H1 (cell line): ENCODE results near the gene PRRG4.

ENCODE experiments used
- ASH2L ChIP-seq: fragments of 200-600, 300-600 bp; sonication (generic); IDR thresholded peaks from one replicate; pipeline ENCODE4 v1.7.1; 2017; ENCODE audit warnings: low read length
- EP300 ChIP-seq, 2 experiments: IDR thresholded peaks; 1 replicate in 1 of 2; 2 replicates in 1 of 2; pipeline ENCODE4 v1.6.1; 2011 to 2012; ENCODE audit warnings: low read depth in 2 of 2, low read length in 2 of 2, mild to moderate bottlenecking in 2 of 2, borderline replicate concordance in 1 of 2, inconsistent platforms in 1 of 2, moderate library complexity in 1 of 2
- EZH2 ChIP-seq: fragments of 200-600 bp; sonication (generic); IDR thresholded peaks from 2 replicates; pipeline ENCODE4 v1.7.1; 2012; ENCODE audit warnings: low read depth, mild to moderate bottlenecking, moderate library complexity, low read length, inconsistent platforms; ENCODE audit not compliant: severe bottlenecking
- FOSL1 ChIP-seq: IDR thresholded peaks from 2 replicates; pipeline ENCODE4 v1.6.1; 2011; ENCODE audit warnings: mild to moderate bottlenecking, low read depth, low read length, moderate library complexity; ENCODE audit not compliant: insufficient read depth
- JUN ChIP-seq: IDR thresholded peaks from 2 replicates; pipeline ENCODE4 v1.6.1; 2011; ENCODE audit warnings: low read depth, mild to moderate bottlenecking, improper control_type of control experiment, low read length
- PHF8 ChIP-seq: fragments of 200-600 bp; sonication (generic); conservative IDR thresholded peaks from 2 replicates; pipeline ENCODE4 v1.7.1; 2012; ENCODE audit warnings: low read depth, mild to moderate bottlenecking, inconsistent platforms, low read length, moderate library complexity
- POLR2A ChIP-seq, 2 experiments: IDR thresholded peaks; 1 replicate in 1 of 2; 2 replicates in 1 of 2; pipeline ENCODE4 v1.6.1; 2011; ENCODE audit warnings: low read depth in 2 of 2, low read length in 2 of 2, mild to moderate bottlenecking in 2 of 2; ENCODE audit errors: control extremely low read depth in 1 of 2
- POLR2AphosphoS5 ChIP-seq: IDR thresholded peaks from 2 replicates; pipeline ENCODE4 v1.6.1; 2011; ENCODE audit warnings: low read depth, low read length
- RAD21 ChIP-seq, 2 experiments: IDR thresholded peaks in 1 of 2; conservative IDR thresholded peaks in 1 of 2; 2 replicates each; pipeline ENCODE4 v1.6.1; 2011; ENCODE audit warnings: low read depth in 2 of 2, low read length in 2 of 2, improper control_type of control experiment in 1 of 2, inconsistent platforms in 1 of 2, mild to moderate bottlenecking in 1 of 2, moderate library complexity in 1 of 2
- SIN3A ChIP-seq, 2 experiments: IDR thresholded peaks in 1 of 2; conservative IDR thresholded peaks in 1 of 2; 2 replicates each; pipeline ENCODE4 v1.6.1; 2011 to 2012; ENCODE audit warnings: low read length in 2 of 2, improper control_type of control experiment in 1 of 2, low read depth in 1 of 2, mild to moderate bottlenecking in 1 of 2
- ZNF274 ChIP-seq: IDR thresholded peaks from 2 replicates; pipeline ENCODE4 v1.7.0; 2012; ENCODE audit warnings: low read length, borderline replicate concordance; ENCODE audit errors: extremely low read depth
- TF ChIP-seq, protein P1 (sequence below), 3 experiments: IDR thresholded peaks; 1 replicate in 2 of 3; 2 replicates in 1 of 3; pipeline versions ENCODE4 v1.5.1 to v1.6.1; 2011; ENCODE audit warnings: low read length in 3 of 3, mild to moderate bottlenecking in 3 of 3, inconsistent platforms in 2 of 3, low read depth in 1 of 3, moderate library complexity in 1 of 3; ENCODE audit not compliant: insufficient read depth in 1 of 3; ENCODE audit errors: control extremely low read depth in 1 of 3

DNA sequence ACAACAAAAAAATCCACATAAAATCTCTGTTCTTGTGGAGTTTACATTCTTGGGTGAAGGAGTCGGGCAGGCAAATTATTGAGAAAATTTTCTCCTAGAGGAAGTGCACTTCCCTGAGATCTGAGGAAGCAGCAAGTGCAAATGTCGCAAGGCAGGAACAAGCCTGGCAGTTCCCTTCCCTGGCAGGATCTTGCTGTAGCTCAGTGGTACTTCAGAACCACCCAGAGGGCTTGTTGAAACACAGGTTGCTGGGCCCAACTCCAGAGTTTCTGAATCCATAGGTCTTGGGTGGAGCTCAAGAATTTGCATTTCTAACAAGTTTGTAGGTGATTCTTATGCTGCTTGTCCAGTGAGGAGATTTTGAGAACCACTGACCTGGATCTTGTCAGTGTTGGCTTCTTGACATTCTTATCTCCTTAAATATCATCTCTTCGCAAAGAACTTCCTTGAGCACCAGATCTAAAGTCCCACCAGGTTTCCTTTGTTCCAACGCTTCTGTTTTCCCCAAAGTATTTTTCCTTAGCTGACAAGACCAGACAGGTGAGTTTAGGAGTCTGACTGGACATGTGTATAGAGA, 72.5 kb downstream of the PRRG4 start:
- TF ChIP-seq ZNF274 (no peak), EZH2 (no peak), POLR2A (IDR thresholded peaks at IDR 0.05; ENCODE audit: control extremely low read depth in 1 of 2, low read depth in 2 of 2, low read length in 2 of 2) (peak in 1 of 2 experiments; percentile 53; a peak in 1 of 3 replicates), PHF8 (no peak), POLR2AphosphoS5 (no peak), SIN3A (conservative IDR thresholded peaks at IDR 0.05 in 1 of 2, IDR thresholded peaks at IDR 0.05 in 1 of 2; ENCODE audit: low read depth in 1 of 2, low read length in 2 of 2) (no peak), FOSL1 (no peak), JUN (no peak), EP300 (IDR thresholded peaks at IDR 0.05; ENCODE audit: borderline replicate concordance in 1 of 2, low read depth in 2 of 2, low read length in 2 of 2) (no peak), ASH2L (no peak), RAD21 (IDR thresholded peaks at IDR 0.05 in 1 of 2, conservative IDR thresholded peaks at IDR 0.05 in 1 of 2; ENCODE audit: low read depth in 2 of 2, low read length in 2 of 2) (no peak)
- TF ChIP-seq, protein P1, sequence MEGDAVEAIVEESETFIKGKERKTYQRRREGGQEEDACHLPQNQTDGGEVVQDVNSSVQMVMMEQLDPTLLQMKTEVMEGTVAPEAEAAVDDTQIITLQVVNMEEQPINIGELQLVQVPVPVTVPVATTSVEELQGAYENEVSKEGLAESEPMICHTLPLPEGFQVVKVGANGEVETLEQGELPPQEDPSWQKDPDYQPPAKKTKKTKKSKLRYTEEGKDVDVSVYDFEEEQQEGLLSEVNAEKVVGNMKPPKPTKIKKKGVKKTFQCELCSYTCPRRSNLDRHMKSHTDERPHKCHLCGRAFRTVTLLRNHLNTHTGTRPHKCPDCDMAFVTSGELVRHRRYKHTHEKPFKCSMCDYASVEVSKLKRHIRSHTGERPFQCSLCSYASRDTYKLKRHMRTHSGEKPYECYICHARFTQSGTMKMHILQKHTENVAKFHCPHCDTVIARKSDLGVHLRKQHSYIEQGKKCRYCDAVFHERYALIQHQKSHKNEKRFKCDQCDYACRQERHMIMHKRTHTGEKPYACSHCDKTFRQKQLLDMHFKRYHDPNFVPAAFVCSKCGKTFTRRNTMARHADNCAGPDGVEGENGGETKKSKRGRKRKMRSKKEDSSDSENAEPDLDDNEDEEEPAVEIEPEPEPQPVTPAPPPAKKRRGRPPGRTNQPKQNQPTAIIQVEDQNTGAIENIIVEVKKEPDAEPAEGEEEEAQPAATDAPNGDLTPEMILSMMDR (IDR thresholded peaks at IDR 0.05; ENCODE audit: control extremely low read depth in 1 of 3, insufficient read depth in 1 of 3, low read depth in 1 of 3, low read length in 3 of 3), result no peak
